CD4-positive, alpha-beta T cell treated with Interleukin-12 subunit alpha and Interleukin-12 subunit beta, for 1 hour (primary cell): Measurements from ENCODE around the gene ACTR1B.
"Not testable (repeated sequence)": the region's sequence is repeated elsewhere in the genome, so short reads cannot be mapped to it uniquely, and the experiment has no call there.

ENCODE experiments used
- DNase-seq: peaks from one replicate; pipeline ENCODE4 v3.0.0-alpha.2; 2020

ACTR1B gene

DNA sequence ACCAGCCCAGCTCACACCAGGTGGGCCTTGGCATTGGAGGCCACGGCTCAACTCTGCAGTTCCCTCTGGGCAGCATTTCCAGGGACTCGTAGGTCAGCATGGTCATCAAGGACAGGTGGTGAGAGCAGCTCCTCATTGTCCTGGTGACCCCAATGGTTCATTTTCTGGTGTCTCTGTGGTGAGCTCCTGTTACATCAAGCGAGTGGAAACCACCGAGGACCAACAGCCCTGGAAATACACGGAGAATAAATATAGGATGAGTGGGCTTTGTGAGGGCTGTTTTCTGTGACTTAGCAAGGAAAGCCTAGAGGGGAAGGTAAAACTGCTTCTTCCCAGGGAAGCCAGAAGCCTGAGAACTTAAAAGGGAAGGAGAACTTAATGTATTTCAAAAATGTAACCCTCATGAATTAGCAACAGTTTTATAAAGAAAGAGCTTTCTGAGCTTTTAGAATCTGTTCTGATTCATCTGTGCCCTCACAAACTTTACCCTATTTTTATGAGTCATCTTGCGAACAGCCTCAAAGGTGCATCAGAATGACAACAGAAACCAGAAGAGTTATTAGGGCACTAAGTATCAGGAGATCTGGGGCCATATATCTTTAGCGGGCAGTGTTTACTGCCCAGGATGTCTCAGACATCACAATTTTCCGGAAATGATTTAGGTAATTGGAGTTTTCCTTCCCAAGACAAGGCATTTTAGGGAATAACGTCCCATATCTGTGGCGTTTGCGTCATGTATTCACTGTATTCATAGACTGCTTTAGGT is 24.4 kb upstream of the ACTR1B start:
- DNase-seq: no peak

DNA sequence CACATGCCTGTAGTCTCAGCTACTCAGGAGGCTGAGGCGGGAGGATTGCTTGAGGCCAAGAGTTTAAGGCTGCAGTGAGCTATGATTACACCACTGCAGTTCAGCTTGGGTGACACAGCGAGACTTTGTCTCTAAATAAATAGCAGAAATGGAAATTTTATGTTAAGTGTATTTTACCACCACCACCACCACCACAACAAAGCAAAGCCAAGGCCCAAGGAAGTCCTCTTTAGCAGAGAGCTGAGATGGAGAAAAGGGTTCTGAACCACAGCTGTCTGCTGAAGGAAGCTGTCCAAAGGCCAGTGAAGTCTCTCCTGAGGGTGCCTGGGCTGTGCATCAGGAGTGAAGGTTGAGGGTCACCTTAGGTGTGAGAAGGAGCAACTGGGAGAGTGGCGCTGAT is 23.4 kb upstream of the ACTR1B start:
- DNase-seq: not testable (repeated sequence)

GRCh38 chr2:97678298-97678697 is 14.5 kb upstream of the ACTR1B start:
- DNase-seq: no peak

GRCh38 chr2:97677480-97677879 is 13.6 kb upstream of the ACTR1B start:
- DNase-seq: no peak

GRCh38 chr2:97676620-97677019 is 12.8 kb upstream of the ACTR1B start:
- no peak for DNase-seq

- no peak for DNase-seq
These were observed 11.7 kb upstream of the ACTR1B start for GRCh38 chr2:97675430-97676113.

DNA sequence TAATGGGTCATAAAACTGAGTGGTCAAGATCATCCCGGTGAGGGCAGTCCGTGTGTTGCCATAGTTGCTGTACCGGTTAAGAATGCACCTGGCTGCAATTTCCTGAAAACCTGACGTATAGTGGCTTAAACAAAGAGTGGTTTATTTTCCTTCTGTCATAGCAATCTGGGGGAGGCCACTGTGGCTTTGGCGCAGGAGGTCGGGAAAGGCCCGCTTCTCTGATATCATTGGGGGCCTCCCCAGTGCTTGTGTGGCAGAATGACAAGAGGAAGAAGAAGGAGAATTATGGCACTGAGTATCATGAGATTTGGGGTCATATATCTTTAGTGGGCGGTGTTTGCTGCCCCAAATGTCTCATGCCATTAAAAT is 10.1 kb upstream of the ACTR1B start:
- no peak for DNase-seq

DNA sequence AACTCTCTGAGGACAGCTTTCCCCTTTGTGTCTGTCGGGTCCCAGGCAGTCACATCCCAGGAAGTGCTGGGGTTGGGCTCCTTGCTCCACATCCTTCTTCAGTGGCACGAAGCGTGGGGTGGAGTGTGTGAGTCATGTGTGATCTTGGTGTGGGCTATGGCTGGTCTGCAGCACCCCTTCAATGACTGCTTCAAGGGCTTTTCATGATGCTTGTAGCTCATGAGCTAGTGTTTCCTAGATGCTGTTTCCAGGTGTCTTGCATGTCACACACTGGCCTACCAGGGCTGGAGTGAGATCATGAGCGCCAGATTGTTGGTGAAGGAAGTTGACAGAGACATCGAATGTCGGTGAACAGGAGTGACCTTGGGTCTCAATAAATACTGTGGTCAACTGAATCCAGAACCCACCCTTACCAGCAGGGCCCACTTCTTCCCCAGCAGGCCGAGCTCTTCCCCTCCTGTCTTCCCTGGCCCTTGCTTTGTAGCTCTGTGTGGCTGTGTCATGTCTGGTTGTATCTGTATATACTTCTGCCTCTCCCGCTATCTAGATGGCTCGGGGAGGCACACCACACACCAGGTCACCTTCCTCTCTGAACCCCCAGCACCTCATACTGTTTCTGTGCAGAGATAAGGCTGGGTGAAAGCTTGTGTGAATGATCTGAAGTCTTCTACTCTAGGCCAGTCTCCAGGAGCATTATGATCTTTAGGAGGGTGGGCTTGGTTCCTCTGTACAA is 9.5 kb upstream of the ACTR1B start:
- no peak for DNase-seq

- DNase-seq: not testable (repeated sequence)
These were observed 8.8 kb upstream of the ACTR1B start for GRCh38 chr2:97672606-97673140.

GRCh38 chr2:97671526-97671925 is 7.7 kb upstream of the ACTR1B start:
- no peak for DNase-seq

GRCh38 chr2:97670471-97670870 is 6.6 kb upstream of the ACTR1B start:
- no peak for DNase-seq

DNA sequence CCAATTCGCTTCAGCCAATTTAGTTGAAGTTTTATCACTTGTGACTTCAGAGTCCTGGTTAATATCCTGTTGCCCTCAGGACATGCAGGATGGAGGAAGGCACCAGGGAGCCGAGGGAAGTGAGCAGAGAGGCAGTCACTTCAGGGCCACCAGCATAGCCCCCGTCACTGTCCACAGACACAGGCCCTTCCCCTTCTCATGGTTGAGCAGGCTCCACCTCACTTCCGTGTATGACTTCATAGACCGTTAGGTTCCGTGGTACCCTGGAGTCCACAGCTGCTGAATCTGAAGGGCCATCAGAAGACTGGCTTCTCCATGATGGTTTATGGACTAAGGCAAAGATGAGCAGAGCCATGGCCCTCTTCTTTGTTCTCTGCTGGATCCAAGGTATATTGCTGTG is 5.6 kb upstream of the ACTR1B start, which contains the start of gene C2orf92:
Gene C2orf92, plus strand, starts transcription at position 266 of the 400 bp plus-strand sequence. Its CDS starts 76 bp downstream, at position 342.
- DNase-seq: no peak

GRCh38 chr2:97664636-97664970 is 759 bp upstream of the ACTR1B start:
- DNase-seq: no peak

GRCh38 chr2:97663626-97663961 is 250 bp downstream of the ACTR1B start:
- no peak for DNase-seq

DNA sequence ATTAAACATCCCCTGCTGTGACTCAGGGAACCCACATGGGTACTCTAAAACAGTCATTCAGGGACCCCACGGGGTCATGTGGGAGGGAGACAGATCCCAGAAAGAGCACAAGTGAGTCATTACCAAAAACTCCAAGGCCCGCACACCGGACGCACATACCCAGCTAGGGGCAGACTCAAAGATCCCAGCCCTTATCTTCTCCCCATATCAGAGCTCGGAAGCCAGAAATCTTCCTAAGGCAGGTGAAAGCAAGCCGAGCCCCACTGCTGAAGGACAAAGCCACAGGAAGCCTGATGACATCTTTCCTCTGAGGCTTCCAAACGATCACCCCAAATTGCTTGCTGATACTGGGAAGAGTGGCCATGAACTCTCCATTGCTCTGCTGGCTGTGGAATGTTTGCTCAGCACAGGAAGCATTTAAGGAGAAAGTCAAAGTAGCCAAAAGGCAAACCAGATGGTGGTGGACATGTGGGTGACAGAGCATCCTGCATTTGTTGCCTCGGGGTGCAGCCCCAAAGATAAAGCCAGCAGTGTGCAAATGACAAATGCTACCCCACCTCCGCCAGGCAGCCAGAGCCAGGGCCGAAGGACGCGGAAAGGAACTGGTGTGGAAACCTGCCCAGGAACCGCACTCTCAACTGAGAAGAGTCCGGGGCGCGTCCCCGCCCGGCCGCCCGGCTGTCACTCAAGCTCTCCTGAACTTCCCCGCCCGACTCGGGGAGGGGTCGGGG is 784 bp downstream of the ACTR1B start:
- peak; percentile 67 for DNase-seq

- DNase-seq: no peak
These were observed 1.4 kb downstream of the ACTR1B start for GRCh38 chr2:97662386-97662894.

DNA sequence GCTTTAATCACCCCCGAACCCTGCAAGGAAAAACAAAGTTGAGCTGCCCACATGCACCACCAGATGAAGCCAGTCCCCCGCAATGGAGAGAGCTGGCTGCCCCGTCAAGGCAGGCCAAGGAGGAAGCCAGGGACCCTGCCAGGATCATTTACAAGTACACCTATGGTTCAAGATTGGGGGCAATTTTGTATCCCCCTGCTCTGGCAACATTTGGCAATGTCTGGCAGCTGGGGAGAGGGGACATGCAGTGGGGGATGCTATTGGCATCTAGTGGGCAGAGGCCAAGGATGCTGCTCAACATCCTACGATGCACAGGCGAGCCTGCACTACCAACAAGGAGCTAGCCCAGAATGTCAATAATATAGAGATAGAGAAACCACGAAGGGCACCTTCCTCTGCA is 1.9 kb downstream of the ACTR1B start:
- DNase-seq: no peak

GRCh38 chr2:97660775-97661389 is 3.0 kb downstream of the ACTR1B start:
- DNase-seq: no peak

DNA sequence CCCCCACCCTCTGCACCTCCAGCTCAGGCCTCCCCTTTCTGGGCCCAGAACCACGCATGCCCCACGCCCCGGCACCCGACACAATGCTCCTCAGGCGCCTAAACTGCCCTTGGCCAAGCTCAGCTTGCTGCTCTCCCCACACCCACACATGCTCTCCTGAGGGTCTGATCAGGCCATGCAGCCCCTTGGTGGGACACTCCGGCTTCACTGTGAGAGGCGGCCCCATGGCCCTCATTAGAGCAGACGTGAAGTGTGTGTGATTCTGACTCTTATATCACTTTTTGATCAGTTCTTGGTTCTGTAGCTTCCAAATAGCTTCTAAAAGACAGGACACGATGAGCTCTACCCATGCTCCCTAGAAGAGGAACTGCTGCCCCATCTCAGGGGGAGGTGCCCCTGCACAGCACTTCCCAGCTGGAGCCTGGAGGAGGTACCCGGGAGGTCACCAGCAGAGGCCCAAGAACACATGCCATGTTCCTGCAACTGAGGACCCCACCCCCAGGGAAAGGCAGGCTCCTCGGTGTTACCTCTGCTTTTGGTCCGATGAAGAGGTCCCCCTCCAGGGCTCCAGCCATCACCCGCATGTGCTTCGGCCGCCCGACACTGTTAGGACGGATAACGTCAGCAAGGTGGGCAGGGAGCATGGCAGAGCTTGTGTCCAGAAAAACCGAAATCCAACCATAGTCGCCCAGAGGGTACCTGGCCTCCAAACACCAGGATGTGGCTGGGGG is 3.6 kb downstream of the ACTR1B start:
- no peak for DNase-seq

DNA sequence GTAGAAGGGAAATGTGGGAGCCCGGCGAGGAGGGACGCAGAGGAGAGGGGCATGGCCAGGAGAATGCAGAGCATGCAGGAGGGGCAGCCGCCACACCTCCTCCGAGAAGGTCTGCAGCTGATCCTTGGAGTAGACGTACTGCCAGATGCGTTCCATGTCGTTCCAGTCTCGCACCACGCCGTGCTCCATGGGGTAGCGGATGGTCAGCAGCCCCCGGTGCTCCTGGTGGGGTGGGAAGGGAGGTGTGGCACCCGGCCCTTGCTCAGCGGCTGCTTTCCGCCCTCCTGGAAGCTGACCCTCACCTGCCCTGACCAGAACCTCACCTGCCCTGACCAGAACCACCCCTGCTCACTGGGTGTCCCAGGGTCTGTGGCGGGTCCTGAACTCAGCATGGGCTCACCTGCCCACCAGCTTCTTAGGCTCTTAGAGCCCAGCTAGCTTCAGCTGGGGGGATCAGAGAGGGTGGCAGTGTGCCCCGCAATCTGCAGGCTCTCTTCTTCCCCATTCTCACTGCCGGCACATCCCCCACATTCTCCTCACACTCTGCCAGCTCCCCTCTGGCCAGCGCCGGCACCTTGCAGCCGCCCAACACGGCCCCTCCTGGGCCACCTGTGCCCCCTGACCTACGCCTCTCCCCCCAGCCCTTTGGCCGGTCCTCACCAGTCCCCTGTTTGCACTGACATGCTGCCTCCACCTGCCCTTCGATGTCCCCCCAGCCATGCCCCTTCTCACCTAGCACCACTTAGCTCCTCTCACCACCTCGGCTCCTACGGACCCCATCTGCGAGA is 4.4 kb downstream of the ACTR1B start:
- no peak for DNase-seq

DNA sequence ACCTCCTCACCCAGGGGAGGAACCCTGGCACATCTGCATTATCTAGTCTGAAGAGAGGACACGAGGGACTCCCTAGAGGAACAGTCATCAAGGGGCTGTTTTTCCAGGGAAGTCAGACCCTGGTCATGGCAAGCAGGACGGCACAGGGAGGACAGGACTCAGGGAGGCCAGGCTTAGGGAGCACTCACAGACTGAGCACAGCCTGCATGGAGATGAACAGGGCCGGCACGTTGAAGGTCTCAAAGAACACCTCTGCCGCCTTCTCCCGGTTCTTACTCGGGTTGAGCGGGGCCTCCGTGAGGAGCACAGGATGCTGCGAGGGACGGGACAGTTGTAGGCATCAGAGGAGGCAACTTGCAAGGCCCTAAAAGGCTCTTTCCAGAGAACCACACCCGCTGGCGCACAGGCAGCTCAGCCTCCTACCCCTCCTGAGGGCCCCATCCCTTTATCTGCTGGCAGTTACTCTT is 5.1 kb downstream of the ACTR1B start:
- no peak for DNase-seq
